ENCODE results near the gene TULP4.

- TF ChIP-seq, protein P1, sequence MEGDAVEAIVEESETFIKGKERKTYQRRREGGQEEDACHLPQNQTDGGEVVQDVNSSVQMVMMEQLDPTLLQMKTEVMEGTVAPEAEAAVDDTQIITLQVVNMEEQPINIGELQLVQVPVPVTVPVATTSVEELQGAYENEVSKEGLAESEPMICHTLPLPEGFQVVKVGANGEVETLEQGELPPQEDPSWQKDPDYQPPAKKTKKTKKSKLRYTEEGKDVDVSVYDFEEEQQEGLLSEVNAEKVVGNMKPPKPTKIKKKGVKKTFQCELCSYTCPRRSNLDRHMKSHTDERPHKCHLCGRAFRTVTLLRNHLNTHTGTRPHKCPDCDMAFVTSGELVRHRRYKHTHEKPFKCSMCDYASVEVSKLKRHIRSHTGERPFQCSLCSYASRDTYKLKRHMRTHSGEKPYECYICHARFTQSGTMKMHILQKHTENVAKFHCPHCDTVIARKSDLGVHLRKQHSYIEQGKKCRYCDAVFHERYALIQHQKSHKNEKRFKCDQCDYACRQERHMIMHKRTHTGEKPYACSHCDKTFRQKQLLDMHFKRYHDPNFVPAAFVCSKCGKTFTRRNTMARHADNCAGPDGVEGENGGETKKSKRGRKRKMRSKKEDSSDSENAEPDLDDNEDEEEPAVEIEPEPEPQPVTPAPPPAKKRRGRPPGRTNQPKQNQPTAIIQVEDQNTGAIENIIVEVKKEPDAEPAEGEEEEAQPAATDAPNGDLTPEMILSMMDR (tag by site-specific recombination; IDR thresholded peaks at IDR 0.05) = peak; percentile 58; the same call in 1 of the 2 replicates
- TF ChIP-seq ZSCAN23 (tag by site-specific recombination; IDR thresholded peaks at IDR 0.05) = no peak
- TF ChIP-seq ZNF2 (tag by site-specific recombination; IDR thresholded peaks at IDR 0.05) = no peak
- TF ChIP-seq, protein P2, sequence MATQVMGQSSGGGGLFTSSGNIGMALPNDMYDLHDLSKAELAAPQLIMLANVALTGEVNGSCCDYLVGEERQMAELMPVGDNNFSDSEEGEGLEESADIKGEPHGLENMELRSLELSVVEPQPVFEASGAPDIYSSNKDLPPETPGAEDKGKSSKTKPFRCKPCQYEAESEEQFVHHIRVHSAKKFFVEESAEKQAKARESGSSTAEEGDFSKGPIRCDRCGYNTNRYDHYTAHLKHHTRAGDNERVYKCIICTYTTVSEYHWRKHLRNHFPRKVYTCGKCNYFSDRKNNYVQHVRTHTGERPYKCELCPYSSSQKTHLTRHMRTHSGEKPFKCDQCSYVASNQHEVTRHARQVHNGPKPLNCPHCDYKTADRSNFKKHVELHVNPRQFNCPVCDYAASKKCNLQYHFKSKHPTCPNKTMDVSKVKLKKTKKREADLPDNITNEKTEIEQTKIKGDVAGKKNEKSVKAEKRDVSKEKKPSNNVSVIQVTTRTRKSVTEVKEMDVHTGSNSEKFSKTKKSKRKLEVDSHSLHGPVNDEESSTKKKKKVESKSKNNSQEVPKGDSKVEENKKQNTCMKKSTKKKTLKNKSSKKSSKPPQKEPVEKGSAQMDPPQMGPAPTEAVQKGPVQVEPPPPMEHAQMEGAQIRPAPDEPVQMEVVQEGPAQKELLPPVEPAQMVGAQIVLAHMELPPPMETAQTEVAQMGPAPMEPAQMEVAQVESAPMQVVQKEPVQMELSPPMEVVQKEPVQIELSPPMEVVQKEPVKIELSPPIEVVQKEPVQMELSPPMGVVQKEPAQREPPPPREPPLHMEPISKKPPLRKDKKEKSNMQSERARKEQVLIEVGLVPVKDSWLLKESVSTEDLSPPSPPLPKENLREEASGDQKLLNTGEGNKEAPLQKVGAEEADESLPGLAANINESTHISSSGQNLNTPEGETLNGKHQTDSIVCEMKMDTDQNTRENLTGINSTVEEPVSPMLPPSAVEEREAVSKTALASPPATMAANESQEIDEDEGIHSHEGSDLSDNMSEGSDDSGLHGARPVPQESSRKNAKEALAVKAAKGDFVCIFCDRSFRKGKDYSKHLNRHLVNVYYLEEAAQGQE (tag by site-specific recombination; IDR thresholded peaks at IDR 0.05) = peak; percentile 100
- TF ChIP-seq ZNF776 (tag by site-specific recombination; IDR thresholded peaks at IDR 0.05; ENCODE audit: borderline replicate concordance) = no peak
- peak; percentile 91 for TF ChIP-seq KLF16 (tag by site-specific recombination; IDR thresholded peaks at IDR 0.05)
- TF ChIP-seq ZNF302 (tag by site-specific recombination; IDR thresholded peaks at IDR 0.05; ENCODE audit: low read depth) = no peak
Measured at GRCh38 chr6:158536084-158536890, 224.0 kb downstream of the TULP4 start.

Data from HEK293 (cell line).